Right atrium auricular region (tissue), 2 donors: ENCODE results near the gene MARK2. TPM values are rescaled to one million over a fixed set of nuclear protein-coding genes. Genes with fewer than 3 reads are reported as not detected.
A peak's percentile ranks its signal among the peaks of the same experiment; 100 is the strongest.

ENCODE experiments used
- DNase-seq: peaks from one replicate; pipeline ENCODE4 v3.0.0-alpha.2; 2019; ENCODE audit warnings: low spot score
- H3K27ac ChIP-seq, 2 donors: fragments of 200-600 bp; sonication (generic); 1 replicate in 1 of 2; 2 replicates in 1 of 2; pipeline ENCODE4 v1.5.1; 2016 to 2019
- H3K27me3 ChIP-seq, 2 donors: fragments of 200-600 bp; sonication (generic); one replicate each; pipeline versions ENCODE4 v1.5.1 to v1.6.0; 2017 to 2019
- H3K36me3 ChIP-seq: fragments of 200-600 bp; sonication (generic); one replicate; pipeline ENCODE4 v1.5.1; 2016
- H3K4me1 ChIP-seq, 2 donors: fragments of 200-600 bp; sonication (generic); one replicate each; pipeline versions ENCODE4 v1.5.1 to v1.6.0; 2017 to 2019
- H3K4me3 ChIP-seq, 2 donors: fragments of 200-600 bp; sonication (generic); 1 replicate in 1 of 2; 2 replicates in 1 of 2; pipeline ENCODE4 v1.5.1; 2017 to 2019; ENCODE audit warnings: mild to moderate bottlenecking in 1 of 2, moderate library complexity in 1 of 2
- H3K9me3 ChIP-seq, 2 donors: fragments of 200-600 bp; sonication (generic); one replicate each; pipeline ENCODE4 v1.5.1; 2019
- total RNA-seq, 2 donors: library from RNA; depleted of rRNA; stranded (reverse); fragments of >200 nt; gene quantifications; one replicate each; pipeline ENCODE4 v1.1.0, GENCODE V29; 2016
- TF ChIP-seq, protein P1 (sequence below), 2 donors: fragments of 200-600 bp; sonication (generic); IDR thresholded peaks; one replicate each; pipeline ENCODE4 v1.5.1; 2019; ENCODE audit warnings: antibody characterized with exemption in 2 of 2

MARK2 gene
- total RNA-seq, 2 donors from 2014 or later: 29.3 to 31.5 TPM

DNA sequence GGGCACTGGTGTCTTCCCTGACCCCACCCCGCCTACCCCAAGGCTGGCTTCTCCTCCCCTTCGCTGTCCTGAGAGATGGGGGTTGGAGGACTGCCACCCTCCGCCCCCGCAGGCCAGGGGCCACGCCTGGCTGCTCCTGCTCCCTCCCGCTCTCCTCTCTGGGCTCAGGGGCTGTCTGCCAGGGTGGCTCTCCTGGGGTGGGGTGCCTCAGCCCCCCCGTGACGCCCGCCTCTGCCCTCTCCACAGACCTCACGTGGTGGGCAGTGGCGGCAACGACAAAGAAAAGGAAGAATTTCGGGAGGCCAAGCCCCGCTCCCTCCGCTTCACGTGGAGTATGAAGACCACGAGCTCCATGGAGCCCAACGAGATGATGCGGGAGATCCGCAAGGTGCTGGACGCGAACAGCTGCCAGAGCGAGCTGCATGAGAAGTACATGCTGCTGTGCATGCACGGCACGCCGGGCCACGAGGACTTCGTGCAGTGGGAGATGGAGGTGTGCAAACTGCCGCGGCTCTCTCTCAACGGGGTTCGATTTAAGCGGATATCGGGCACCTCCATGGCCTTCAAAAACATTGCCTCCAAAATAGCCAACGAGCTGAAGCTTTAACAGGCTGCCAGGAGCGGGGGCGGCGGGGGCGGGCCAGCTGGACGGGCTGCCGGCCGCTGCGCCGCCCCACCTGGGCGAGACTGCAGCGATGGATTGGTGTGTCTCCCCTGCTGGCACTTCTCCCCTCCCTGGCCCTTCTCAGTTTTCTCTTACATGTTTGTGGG, 69.9 kb downstream of the MARK2 start:
- H3K4me3 ChIP-seq: no peak overlapping the region
- no peaks in the 10 kb centered on the region for H3K9me3 ChIP-seq
- H3K36me3 ChIP-seq: peaks cover 43% of the 10 kb centered on the region
- no peaks in the 10 kb centered on the region for H3K27me3 ChIP-seq
- no peak for DNase-seq
- TF ChIP-seq, protein P1, sequence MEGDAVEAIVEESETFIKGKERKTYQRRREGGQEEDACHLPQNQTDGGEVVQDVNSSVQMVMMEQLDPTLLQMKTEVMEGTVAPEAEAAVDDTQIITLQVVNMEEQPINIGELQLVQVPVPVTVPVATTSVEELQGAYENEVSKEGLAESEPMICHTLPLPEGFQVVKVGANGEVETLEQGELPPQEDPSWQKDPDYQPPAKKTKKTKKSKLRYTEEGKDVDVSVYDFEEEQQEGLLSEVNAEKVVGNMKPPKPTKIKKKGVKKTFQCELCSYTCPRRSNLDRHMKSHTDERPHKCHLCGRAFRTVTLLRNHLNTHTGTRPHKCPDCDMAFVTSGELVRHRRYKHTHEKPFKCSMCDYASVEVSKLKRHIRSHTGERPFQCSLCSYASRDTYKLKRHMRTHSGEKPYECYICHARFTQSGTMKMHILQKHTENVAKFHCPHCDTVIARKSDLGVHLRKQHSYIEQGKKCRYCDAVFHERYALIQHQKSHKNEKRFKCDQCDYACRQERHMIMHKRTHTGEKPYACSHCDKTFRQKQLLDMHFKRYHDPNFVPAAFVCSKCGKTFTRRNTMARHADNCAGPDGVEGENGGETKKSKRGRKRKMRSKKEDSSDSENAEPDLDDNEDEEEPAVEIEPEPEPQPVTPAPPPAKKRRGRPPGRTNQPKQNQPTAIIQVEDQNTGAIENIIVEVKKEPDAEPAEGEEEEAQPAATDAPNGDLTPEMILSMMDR (IDR thresholded peaks at IDR 0.05): no peak
- peak overlapping the region in 1 of 2 donors; percentile 23 for H3K27ac ChIP-seq
- H3K4me1 ChIP-seq: peaks cover 0 to 35% of the 10 kb centered on the region in 2 donors

DNA sequence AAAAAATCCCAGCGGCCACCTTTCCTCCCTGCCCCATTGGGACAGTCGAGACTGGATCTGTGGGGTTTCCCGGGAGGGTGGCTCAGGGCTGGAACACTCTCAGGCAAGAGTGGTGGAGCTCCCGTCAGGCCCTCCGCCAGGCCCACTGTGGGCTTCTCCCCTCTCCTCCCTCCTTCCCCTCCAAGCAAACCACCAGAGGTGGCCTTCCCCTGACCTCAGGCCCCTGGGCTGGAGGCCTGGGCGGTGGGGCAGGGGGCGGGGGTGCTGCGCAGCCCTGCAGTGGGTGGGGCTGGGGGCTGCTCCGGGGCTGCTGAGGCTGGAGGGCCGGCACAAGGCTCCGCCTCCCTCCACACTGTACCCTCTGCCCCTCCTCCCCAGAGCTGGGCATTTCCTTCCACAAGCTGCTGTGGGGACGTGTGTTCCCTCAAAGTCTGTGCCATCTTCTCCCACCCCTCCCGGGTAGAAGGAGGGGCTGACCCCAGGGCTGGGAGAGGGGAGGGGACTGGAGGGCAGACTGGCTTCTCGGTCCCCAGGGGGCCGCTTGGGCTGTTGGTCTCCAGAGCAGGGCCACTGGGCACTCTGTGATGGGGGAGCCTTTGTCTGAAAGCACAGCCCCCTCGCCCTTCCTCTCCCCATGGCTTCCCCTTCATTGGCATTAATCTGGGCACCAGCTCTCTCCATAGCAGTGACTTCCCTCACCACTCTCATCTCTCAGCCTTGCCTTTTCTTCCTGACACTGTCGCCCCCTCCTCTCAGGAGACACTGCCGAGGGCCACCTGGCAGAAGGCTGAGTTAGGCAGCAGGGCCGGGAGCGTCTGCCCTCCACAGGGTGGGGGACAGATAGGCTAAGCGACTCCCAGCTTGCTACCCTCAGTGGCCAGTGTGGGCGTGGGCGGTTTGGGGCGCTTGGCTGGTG, 70.9 kb downstream of the MARK2 start:
- H3K4me3 ChIP-seq: no peak overlapping the region
- no peaks in the 10 kb centered on the region for H3K27me3 ChIP-seq
- no peaks in the 10 kb centered on the region for H3K9me3 ChIP-seq
- TF ChIP-seq, protein P1 (IDR thresholded peaks at IDR 0.05): no peak
- H3K36me3 ChIP-seq: peaks cover 33% of the 10 kb centered on the region
- H3K27ac ChIP-seq: no peak overlapping the region
- H3K4me1 ChIP-seq: peaks cover 0 to 35% of the 10 kb centered on the region in 2 donors
- no peak for DNase-seq

DNA sequence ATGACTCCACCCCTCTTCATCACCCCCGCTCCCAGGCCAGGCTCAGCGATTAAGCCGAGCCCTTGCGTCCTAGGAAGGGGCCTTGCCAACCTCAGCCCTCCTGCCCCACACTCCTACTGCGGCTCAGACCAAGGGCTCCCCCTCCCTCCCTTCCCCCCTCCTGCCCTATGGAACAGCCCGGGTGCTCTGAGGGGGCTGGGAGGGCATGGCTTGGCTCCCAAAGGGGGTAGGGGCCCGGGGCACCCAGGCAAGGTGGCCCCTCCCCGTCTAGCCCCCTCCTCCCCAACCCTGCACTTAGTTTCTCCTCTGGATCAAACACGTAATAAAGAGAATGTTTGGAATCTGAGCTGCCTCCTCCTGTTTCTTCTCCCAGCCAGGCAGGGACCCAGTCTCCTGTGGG, 71.8 kb downstream of the MARK2 start:
- Histone ChIP-seq H3K27me3 (no peaks in the 10 kb centered on the region), H3K4me1 (peaks cover 0 to 40% of the 10 kb centered on the region in 2 donors), H3K4me3 (no peak overlapping the region), H3K27ac (peak overlapping the region in 1 of 2 donors; percentile 16), H3K9me3 (no peaks in the 10 kb centered on the region), H3K36me3 (peaks cover 25% of the 10 kb centered on the region)
- TF ChIP-seq, protein P1 (IDR thresholded peaks at IDR 0.05): no peak
- DNase-seq: no peak

DNA sequence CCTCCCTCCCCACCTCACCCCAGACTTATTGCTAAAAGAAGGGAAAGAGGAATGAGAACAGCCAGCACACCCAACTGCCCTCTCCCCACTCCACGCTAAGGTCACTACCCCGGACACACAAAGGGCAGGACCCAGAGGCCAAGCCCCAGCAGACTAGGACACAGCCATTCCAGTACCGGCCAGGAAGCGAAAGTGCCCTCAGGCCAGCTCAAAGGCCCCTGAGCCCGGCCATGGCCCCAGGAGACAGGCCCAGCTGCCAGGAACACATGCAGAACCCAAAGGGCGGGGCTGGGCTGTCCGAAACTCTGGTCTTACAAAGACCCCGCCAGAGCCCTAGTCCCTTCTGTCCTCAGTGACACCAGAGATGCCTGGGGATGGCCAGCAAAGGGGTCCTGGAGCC, 72.5 kb downstream of the MARK2 start:
- Histone ChIP-seq H3K27me3 (no peaks in the 10 kb centered on the region), H3K9me3 (no peaks in the 10 kb centered on the region), H3K27ac (no peak overlapping the region), H3K4me1 (peaks cover 0 to 44% of the 10 kb centered on the region in 2 donors), H3K36me3 (peaks cover 17% of the 10 kb centered on the region), H3K4me3 (no peak overlapping the region)
- no peak for DNase-seq
- TF ChIP-seq, protein P1 (IDR thresholded peaks at IDR 0.05): no peak

- Histone ChIP-seq H3K4me1 (peaks cover 0 to 45% of the 10 kb centered on the region in 2 donors), H3K27me3 (no peaks in the 10 kb centered on the region), H3K27ac (no peak overlapping the region), H3K36me3 (peaks cover 16% of the 10 kb centered on the region), H3K9me3 (no peaks in the 10 kb centered on the region), H3K4me3 (no peak overlapping the region)
- DNase-seq: no peak
- TF ChIP-seq, protein P1 (IDR thresholded peaks at IDR 0.05): no peak
Measured at GRCh38 chr11:63911876-63912275, 73.0 kb downstream of the MARK2 start.
